ENCODE results near the gene ACVRL1.
A peak's percentile ranks its signal among the peaks of the same experiment; 100 is the strongest.

ACVRL1 gene

DNA sequence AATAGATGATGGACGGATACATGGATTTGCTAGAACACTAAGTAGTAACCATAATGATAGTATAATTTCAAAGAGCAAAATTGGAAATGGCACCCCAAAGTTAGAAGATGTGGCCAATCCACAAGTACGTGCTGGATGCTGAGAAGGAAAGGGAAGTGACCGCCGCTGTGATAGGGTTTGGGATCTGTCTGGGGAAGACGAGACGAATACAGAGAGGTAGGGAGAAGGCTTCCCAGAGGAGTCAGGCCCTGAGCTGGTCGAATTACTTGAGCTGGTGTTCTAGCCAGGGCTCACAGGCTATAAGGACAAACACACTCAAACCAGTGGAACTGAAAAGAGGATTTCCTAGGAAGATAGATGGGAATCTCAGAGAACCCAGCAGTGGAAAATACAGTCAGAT lies 34.8 kb downstream of the ACVRL1 start:
- DNase-seq (ENCODE audit: low read depth in 3 of 3) = no peak

DNA sequence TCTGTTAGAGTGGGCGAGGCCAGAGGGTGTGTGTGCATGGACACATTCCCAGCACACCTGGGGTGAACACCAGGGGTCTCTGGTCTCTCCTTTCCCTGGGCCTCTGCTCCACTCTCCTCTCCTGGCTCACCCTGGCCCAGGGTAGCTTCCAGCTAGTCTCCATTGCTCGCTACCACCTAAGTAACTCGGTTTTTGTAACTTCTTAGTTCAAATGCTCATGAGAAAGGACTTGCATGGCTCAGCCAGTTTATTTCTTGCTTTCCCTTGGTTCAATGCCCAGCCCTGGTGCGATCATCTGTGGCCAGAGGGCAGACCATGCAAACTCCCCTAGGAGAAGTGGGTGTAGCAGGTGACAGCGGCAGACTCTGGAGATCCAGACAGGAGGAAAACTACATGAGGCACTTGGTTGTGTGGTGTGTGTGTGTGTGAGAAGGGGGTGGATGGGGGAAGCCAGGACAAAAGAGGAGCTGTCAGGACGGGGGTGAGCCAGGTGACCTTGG lies 35.2 kb downstream of the ACVRL1 start:
- no peak for DNase-seq (ENCODE audit: low read depth in 3 of 3)

DNA sequence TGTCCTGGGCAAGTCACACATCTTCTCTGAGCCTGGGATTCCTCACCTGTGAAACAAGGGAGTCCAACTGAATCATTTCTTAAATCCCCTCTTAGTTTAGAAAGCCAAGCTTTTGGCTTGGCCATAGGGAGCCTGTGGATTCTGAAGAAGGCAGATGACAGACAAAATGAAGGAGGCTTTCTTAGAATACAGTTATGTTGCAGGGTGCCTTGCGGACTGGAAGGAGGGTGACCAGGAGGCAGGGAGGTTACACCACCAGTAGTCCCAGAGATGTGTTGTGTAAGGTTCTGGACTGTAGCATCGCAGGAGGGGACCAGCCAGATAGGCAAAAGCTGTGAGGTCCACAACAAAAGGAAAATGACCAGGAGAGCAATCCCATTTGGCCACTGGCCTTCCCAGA lies 36.0 kb downstream of the ACVRL1 start:
- no peak for DNase-seq (ENCODE audit: low read depth in 3 of 3)

DNA sequence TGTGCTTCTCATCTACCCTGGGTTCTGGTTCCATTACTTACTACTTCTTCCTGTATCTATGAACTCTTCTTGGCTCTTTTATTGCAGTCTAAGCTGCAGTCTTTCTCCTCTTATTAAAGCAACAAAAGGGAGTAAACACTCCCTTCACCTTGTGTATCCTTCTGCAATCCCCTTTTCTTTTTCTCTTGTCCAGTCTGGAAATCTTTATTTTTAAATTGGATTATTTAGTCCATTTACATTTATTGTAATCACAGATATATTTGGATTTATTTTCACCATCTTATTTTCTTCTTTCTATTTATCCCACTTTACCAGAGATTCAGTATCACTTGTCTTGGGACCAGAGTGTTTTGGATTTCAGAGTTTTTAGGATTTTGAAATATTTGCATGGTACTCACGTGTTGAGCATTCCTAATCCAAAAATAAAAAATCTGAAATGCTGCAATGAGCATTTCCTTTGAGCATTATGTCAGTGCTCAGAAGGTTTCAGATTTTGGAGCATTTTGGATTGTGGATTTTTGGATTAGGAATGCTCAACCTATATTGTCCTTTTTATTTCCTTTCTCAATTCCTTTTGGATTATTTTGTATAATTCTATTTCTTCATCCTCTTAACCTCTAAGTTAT lies 37.4 kb downstream of the ACVRL1 start:
- DNase-seq (ENCODE audit: low read depth in 3 of 3) = no peak

DNA sequence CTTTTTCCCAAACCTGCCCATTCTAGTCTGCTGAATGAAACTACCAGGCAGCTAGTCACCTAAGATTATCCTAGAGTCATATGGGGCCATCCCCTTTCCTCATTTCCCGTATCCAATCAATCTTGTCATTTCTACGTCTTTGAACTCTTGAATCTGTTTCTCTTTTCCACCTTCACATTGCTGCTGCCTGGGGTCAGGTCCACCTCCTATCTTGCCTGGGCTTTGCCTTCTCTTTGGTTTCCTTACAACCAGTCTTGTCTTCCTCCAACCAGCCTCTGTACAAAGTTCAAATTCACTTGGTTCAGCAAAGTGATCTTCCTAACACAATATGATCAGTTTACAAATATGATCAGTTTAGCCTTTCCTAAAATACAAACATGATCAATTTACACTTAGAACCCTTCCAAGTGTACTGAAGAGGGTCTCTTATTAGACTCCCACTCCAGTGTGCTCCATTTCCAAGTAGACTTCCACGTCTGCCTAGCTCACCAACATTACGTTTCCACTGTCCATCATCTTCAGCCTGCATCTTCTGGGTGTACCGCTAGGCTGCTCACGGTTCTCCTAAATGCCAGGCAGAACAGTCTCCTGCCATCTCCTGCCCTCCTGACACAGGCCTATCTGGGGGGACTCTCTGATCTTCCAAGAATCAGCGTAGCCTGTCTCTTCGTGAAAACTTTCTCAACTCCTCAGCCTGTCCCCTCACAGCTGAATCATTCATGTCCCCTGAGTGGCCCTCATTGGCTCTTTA lies 40.1 kb downstream of the ACVRL1 start:
- no peak for DNase-seq (ENCODE audit: low read depth in 3 of 3)

DNA sequence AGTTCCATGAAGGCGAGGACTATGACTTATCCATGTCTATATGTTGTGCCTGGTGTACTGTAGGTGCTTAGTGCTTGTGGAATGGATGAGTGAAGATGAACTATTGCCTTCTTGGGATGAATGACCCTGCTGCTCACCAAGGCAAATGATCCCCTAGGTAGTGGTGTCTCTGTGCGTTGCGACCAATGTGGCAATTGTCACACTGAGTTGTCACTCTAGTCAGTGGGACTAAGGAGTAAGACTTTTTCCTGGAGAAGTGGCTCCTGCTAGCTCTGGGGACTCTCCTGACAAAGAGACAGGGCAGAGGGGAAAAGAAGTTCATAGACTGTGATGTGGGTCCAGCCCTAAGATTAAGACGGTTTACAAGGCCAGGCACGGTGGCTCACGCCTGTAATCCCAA lies 40.8 kb downstream of the ACVRL1 start:
- no peak for DNase-seq (ENCODE audit: low read depth in 3 of 3)

DNA sequence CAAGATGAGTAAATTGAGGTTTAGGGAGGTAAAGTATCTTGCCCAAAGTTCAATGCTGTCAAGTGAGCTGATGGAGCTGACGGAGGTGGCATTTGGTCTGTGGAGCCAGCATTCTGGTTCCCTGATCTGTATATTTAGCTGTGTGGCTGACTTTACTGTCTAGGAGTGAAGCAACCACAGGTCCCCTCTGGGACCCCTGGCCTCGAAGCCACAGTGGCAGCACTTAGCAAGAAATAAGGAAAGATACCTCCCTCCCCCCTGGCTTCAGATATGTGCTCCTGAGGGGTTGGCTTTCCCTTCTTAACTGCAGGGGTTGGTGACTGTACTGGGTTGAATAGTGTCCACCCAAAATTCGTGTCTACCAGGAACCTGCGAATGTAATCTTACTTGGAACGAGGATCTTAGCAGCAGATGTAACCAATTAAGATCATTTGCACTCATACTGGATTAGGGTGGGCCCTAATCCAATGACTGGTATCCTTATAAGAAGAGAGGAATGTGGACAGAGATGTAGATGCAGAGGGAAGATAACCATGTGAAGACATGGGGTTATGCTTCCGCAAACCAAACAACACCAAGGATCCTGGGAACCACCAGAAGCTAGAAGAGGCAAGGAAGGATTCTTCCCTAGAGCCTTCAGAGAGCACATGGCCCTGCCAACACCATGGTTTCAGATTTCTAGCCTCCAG lies 42.2 kb downstream of the ACVRL1 start:
- no peak for DNase-seq (ENCODE audit: low read depth in 3 of 3)

DNA sequence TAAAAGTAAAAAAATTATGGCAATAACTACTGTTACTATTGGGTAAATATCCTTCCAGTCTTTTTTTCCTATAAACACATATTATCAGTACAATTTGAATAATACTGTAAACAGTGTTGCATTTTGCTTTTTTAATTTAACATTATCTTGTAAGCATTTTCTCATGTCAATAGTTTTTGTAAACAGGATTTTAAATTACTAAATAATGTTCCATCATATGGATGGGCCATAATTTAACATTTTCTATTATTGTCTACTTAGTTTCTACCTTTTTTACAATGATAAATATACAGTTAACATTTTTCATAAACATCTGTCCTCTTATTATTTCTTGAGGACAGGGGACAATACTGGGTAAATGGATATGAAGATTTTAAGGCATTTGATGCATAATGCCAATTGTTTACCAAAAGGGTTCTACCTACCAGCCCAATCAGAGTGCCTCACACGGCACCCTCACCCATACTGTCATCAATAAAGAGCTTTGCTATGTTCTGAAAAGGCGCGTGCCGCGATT lies 43.4 kb downstream of the ACVRL1 start:
- no peak for DNase-seq (ENCODE audit: low read depth in 3 of 3)

DNA sequence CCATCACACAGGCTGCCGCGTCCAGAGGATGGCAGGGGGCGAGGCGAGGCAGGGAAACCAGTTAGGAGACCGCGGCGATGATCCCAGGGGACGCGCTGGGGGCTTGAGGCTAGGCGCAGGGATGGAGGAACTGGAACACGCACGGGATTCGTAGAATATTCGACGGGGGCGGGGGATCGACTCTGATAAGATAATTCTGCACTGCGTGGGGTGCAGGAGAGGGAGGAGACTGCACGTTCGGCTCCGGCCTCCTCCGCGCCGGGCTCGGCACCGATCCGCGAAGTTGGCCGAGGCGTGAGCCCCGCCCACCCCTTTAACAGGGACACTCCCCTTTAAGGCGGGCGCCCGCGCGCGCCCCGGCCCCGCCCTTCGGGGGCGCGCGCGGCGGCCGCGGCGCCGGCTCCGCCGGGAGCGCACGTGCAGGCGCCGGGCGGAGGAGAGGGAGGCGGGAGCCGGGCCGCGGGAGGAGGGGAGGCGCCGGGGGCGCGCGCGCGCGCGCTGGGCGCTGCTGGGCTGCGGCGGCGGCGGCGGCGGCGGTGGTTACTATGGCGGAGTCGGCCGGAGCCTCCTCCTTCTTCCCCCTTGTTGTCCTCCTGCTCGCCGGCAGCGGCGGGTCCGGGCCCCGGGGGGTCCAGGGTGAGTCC lies 44.0 kb downstream of the ACVRL1 start, which contains the start of gene ACVR1B:
ACVR1B (plus strand) TSS at position 501 of the 644 bp plus-strand sequence; CDS start at position 546, 45 bp downstream.
- DNase-seq (ENCODE audit: low read depth in 3 of 3) = peak; percentile 79 to 91 (median 81)

DNA sequence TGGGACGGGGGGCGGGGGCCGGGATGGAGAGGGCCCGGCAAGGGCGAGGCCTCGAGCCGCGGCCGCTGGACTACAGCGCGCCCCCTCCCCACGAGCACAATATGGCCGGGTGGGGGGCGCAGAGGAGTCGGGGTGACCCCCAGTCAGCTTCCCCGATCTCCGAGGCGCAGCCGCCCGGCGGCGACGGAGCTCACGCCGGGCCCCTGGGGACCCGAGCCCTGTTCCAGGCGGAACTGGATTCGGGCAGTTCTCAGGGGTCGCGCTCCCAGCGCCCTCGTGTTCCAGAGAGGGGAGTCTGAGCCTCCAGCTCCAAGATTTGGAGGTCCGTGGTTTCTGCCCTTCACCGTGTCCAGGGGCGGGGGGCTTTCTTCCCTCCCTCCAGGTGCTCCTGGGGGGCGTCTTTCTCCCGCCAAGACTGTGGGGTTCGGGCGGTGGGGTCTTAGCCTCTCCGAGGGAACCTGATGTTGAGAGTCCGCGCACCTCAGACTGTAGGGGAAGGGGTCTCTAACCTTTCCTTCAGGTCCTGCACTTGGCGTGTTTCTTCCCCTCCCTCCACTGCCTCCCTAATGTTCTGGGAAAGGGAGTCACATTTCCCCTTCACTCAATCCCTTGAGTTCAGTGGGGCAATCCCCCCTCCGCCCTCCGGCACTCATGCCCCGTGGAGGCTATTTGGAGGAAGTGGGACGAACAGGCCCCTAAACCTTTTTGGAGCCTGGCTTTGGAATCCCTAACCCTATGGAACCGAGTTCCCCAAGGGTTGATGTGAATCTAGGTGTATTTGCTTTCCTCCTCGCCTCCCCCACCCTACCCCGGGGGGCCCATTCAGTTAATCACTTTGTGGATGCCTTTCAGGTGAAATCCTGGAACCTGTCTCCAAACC lies 44.8 kb downstream of the ACVRL1 start:
- no peak for DNase-seq (ENCODE audit: low read depth in 3 of 3)

DNA sequence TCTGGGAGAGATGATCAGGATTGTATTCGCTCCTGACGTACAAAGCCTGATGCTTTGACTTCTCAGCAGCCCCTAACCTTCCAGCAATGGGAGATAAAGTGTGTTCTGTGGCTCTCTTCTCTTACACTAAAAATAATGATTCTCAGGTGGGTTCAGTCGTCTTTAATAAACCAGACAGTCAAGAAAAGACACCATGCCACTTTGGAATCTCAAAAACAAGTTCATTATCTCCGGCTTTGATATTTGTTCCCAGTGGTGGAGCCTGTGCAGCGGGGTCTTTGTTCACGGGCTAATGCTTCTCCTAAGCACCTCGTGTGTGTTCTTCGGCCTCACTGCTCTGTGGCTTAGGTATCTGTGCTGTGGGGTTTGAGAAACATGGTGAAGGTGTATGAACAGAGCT lies 45.8 kb downstream of the ACVRL1 start:
- DNase-seq (ENCODE audit: low read depth in 3 of 3) = no peak

DNA sequence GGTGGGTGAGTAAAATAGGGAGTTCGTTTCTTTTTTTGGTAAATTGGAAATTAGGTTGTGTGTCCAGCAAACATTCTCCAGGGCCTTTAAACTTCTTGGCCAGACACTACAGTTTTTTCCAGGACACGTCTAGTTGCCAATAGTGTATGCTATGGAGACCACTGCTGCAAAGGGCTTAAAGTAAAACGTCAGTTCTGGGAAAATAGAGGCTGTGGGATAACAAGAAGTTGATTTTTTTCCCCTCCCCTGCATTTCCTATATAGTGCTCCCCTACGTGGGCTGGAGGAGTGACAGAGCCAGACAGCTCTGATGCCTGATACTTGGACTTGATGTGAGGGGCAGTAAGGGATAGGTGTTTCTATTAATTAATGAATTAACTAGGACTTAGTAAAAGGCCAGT lies 46.6 kb downstream of the ACVRL1 start:
- no peak for DNase-seq (ENCODE audit: low read depth in 3 of 3)

DNA sequence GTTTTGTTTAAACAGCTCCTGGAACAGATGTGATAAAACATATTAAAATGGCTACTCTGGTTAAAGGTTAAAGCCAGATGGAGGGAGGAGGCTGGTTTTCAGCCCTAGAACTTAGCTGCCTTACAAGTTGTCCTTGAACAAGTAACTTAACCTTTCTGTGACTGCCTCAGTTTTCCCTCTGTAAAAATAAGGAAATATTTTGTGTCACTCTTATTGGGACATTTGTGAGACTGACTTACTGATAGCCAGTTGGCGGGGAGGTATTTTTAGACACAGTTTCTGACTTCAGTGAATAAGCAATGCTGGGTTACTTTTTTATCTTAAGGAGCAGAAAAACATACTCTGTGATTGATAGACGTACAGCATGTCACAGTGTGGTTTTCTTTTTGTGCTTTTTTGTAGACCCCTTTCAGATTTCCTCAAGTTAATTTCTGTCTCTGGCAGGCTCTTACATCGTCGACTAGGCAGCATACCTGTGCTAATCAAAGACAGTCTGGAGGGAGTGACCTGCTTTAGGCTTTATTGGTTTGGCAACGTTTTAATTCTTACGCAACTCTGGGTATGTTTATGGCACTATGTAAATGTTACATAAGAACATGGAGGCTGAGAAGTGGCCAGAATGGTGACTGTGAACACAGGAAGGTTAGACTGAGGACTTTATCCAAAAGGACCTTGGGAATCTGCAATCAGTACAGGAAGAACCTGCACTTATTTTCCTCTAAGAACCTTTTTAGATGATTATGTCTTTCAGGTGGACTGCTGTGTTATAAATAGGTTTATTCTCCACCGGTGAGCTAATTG lies 47.5 kb downstream of the ACVRL1 start:
- DNase-seq (ENCODE audit: low read depth in 3 of 3) = no peak

DNA sequence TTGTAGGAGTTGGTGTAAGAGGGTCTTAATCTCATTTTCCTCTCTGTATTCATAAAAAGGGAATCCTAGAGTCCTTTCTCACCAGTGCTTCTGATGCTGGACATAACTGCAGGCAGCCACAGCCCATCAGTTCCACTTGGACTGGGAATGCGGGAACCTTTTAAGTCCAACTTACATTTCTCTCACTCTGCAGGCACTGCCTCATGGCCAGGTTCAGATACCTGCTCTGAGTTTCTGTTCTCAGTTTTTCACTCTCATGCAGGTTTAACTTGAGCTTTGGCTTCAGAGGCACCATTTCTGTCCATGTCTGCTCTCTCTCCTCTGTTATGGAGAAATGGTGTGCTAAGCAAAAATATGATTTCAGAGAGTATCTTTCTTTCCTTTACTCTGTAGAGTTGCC lies 48.4 kb downstream of the ACVRL1 start:
- DNase-seq (ENCODE audit: low read depth in 3 of 3) = no peak

DNA sequence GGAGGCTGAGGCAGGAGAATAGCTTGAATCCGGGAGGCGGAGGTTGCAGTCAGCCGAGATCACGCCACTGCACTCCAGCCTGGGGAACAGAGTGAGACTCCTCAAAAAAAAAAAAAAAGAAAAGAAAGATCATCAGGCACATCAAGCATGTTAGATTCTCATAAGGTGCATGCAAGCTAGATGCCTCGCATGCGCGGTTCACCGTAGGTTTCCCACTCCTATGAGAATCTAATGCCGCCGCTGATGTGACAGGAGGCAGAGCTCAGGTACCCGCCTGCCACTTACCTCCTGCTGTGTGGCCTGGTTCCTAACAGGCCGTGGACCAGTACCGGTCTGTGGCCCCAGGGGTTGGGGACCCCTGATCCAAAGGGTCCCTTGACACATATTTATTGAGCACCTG lies 51.2 kb downstream of the ACVRL1 start:
- DNase-seq (ENCODE audit: low read depth in 3 of 3) = no peak

DNA sequence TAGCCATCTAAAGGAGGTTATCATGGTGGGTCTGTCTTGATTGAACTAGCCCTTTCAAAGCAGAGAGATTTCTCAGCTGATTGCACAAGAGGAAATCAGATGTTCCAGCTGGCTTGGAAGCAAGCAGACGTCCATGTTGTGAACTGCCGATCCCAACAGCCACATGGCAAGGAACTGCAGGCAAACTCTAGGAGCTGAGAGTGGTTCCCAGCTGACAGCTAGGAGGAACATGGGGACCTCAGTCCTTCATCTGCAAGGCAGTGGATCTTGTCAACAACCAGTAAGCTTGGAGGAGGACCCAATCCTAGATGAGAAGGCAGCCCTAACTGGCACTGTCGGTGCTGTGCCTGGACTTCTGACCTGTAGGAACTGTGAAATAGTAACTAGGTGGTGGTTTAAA lies 51.9 kb downstream of the ACVRL1 start:
- no peak for DNase-seq (ENCODE audit: low read depth in 3 of 3)

DNA sequence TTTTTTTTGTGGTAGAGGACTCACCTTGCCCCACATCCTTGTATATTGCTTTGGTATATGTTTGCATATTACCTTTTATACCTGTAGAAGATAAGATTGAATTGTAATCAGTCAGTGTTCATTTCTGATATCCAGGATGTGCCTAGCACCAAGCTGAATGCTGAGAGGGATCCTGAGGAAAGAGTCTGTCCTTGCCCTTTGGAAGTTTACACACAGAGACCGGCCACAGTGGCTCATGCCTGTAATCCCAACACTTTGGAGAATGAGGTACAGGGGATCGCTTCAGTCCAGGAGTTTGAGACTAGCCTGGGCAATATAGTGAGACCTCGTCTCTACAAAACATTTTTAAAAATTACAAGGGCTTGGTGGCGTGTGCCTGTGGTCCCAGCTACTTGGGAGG lies 52.6 kb downstream of the ACVRL1 start:
- DNase-seq (ENCODE audit: low read depth in 3 of 3) = no peak

DNA sequence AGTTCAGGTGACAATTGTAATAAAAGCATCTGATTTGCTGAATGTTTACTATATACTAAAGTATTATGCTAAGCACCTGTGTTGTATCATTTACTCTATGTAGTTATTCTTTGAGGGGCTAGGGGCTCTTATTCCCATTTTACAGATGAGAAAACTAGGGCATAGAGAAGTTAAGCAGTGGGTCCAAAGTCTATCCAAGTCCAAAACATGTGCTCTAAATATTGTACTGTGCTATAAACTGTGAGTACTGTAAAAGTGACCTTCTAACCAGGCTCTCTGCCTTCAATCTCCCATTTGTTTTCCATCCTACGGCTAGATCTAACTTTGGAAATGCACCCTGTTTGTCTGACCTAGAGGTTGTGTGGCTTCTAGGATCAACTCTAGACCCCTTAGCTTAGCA lies 53.2 kb downstream of the ACVRL1 start:
- DNase-seq (ENCODE audit: low read depth in 3 of 3) = no peak

DNA sequence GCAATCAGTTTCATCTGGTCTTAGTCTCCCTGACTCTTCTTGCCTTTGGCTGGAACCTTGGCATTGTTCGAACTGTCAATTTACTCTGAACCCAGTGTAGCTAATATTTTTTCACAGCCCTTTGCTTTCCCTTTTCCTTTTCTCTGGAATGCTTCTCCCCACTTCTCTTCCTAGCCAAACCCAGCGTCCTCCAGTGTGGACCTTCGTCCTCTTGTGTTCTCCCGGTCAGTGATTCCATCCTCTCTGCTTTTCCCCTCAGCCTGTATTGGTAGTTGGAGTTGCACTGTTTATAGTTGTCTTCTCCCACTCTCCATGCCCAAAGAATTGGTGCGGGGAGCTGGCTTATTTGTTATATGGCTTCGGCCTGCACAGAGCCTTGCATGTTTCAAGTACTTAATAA lies 53.6 kb downstream of the ACVRL1 start:
- DNase-seq (ENCODE audit: low read depth in 3 of 3) = no peak

DNA sequence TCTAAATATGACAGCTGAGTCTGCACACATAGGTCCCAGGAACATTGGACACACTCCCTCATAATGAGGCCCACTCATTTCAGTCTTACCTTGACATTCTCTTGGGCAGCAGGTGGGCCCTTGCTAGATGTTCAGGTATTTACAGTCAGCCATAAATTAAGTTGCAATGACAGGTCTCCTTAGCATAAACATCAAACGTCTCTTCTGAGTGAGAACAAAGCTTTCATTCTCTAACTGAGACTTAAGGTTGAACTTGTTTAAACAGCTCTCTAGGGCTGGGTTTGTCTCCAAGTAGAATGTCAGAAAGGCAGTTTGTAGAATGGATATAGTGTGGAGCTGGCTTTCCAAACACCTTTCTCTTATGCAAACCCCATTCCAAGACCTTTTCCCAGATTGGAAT lies 54.5 kb downstream of the ACVRL1 start:
- no peak for DNase-seq (ENCODE audit: low read depth in 3 of 3)

Data from stimulated activated CD4-positive, alpha-beta T cell treated with anti-CD3 and anti-CD28 coated beads, TNF-alpha, amount 100 ng/mL, for 24 hours (primary cell).